SK-N-SH (cell line): ENCODE data around the gene LETM1. TPM values are rescaled to one million over a fixed set of nuclear protein-coding genes. Genes with fewer than 3 reads are reported as not detected.

Experiments used
- CTCF ChIA-PET: fragments of 300-600, 350-600 bp; formaldehyde crosslinking; extraction: SDS; loops from one replicate; lab custom pipeline; 2021; lab: Yijun Ruan, JAX
- POLR2A ChIA-PET: fragments of 350-600 bp; sonication (Branson Sonifier 250); formaldehyde crosslinking; extraction: SDS; loops from one replicate; lab custom pipeline; 2020; ENCODE audit warnings: antibody characterized with exemption, inconsistent platforms; lab: Yijun Ruan, JAX
- DNase-seq: peaks from one replicate; pipeline ENCODE4 v3.0.0; 2012
- H2AFZ ChIP-seq: fragments of 200-600 bp; sonication (generic); 2 replicates; pipeline ENCODE4 v1.8.1; 2016; ENCODE audit warnings: antibody characterized with exemption, mild to moderate bottlenecking, low read depth
- H3F3A ChIP-seq: fragments of 200-600 bp; sonication (generic); replicated peaks from 2 replicates; pipeline ENCODE3; 2016; ENCODE audit warnings: antibody characterized with exemption, mild to moderate bottlenecking; ENCODE audit not compliant: insufficient read depth
- H3K27ac ChIP-seq, 2 experiments: fragments of 200-500 bp in 1 of 2; fragments of 200-600 bp in 1 of 2; sonication (Bioruptor generic) in 1 of 2; sonication (generic), shearing (Covaris generic) in 1 of 2; 2 replicates each; pipeline versions ENCODE4 v1.5.1 to v1.6.1; 2014 to 2016; ENCODE audit warnings: low read depth in 2 of 2, inconsistent platforms in 1 of 2, low read length in 1 of 2, mild to moderate bottlenecking in 1 of 2, mixed read lengths in 1 of 2
- H3K27me3 ChIP-seq: fragments of 200-600 bp; sonication (generic), shearing (Covaris generic); 2 replicates; pipeline ENCODE4 v1.6.1; 2016; ENCODE audit warnings: mixed run types; ENCODE audit not compliant: insufficient read depth
- H3K36me3 ChIP-seq, 2 experiments: fragments of 200-500 bp in 1 of 2; fragments of 200-600 bp in 1 of 2; sonication (Bioruptor generic) in 1 of 2; sonication (generic) in 1 of 2; replicated peaks in 1 of 2; 2 replicates each; pipeline versions ENCODE3 to v1.5.1; 2014 to 2016; ENCODE audit warnings: low read length in 1 of 2, mild to moderate bottlenecking in 1 of 2; ENCODE audit not compliant: insufficient read depth in 2 of 2, control insufficient read depth in 1 of 2
- H3K4me1 ChIP-seq, 2 experiments: fragments of 200-500 bp in 1 of 2; fragments of 200-600 bp in 1 of 2; sonication (Bioruptor generic) in 1 of 2; sonication (generic), shearing (Covaris generic) in 1 of 2; 2 replicates each; pipeline versions ENCODE4 v1.5.1 to v1.6.1; 2014 to 2016; ENCODE audit warnings: low read depth in 1 of 2, low read length in 1 of 2, mixed run types in 1 of 2; ENCODE audit not compliant: insufficient read depth in 2 of 2, control insufficient read depth in 1 of 2
- H3K4me2 ChIP-seq: fragments of 200-600 bp; sonication (generic), shearing (Covaris generic); 2 replicates; pipeline ENCODE4 v1.6.1; 2017; ENCODE audit warnings: mixed run types
- H3K4me3 ChIP-seq, 2 experiments: fragments of 200-500 bp in 1 of 2; fragments of 200-600 bp in 1 of 2; sonication (Bioruptor generic) in 1 of 2; sonication (generic), shearing (Covaris generic) in 1 of 2; 2 replicates each; pipeline versions ENCODE4 v1.5.1 to v1.8.1; 2014 to 2016; ENCODE audit warnings: low read depth in 2 of 2, inconsistent platforms in 1 of 2, low read length in 1 of 2, mild to moderate bottlenecking in 1 of 2, mixed read lengths in 1 of 2, moderate library complexity in 1 of 2
- H3K79me2 ChIP-seq: fragments of 200-600 bp; sonication (generic); 2 replicates; pipeline ENCODE4 v1.8.1; 2017; ENCODE audit warnings: mild to moderate bottlenecking; ENCODE audit not compliant: insufficient read depth
- H3K9ac ChIP-seq: fragments of 200-600 bp; sonication (generic); 2 replicates; pipeline ENCODE4 v1.6.1; 2017; ENCODE audit warnings: mixed run types
- H3K9me2 ChIP-seq: fragments of 200-600 bp; sonication (generic); 2 replicates; pipeline ENCODE4 v1.6.1; 2017; ENCODE audit warnings: mixed run types
- H3K9me3 ChIP-seq: fragments of 200-600 bp; sonication (generic); 2 replicates; pipeline ENCODE4 v1.6.1; 2017; ENCODE audit warnings: mixed run types, mild to moderate bottlenecking, moderate library complexity
- H4K20me1 ChIP-seq: fragments of 200-600 bp; sonication (generic); 2 replicates; pipeline ENCODE4 v1.6.1; 2017; ENCODE audit warnings: mild to moderate bottlenecking, mixed run types; ENCODE audit not compliant: insufficient read depth
- CHD2 ChIP-seq: fragments of 150-350 bp; IDR thresholded peaks from 2 replicates; pipeline ENCODE4 v1.6.1; 2018; ENCODE audit warnings: low read length; ENCODE audit not compliant: partially characterized antibody
- EP300 ChIP-seq, 2 experiments: IDR thresholded peaks; 2 replicates each; pipeline versions ENCODE4 v1.4.0 to v1.6.1; 2012; ENCODE audit warnings: borderline replicate concordance in 1 of 2, low read depth in 1 of 2, low read length in 1 of 2
- EZH2phosphoT487 ChIP-seq: fragments of 200-600 bp; sonication (generic); IDR thresholded peaks from 2 replicates; pipeline ENCODE4 v1.6.1; 2017; ENCODE audit warnings: low read depth, mixed run types, mild to moderate bottlenecking, antibody characterized with exemption, moderate library complexity, borderline replicate concordance
- FOXJ3 ChIP-seq: sonication (generic); formaldehyde crosslinking; IDR thresholded peaks from 2 replicates; pipeline ENCODE4 v1.5.1; 2020; ENCODE audit warnings: mild to moderate bottlenecking, missing genetic modification reagents
- GABPA ChIP-seq: IDR thresholded peaks from 2 replicates; pipeline ENCODE4 v1.4.0; 2012; ENCODE audit warnings: low read depth, mild to moderate bottlenecking
- NRF1 ChIP-seq: IDR thresholded peaks from 2 replicates; pipeline ENCODE4 v1.6.1; 2012; ENCODE audit warnings: low read depth, mild to moderate bottlenecking, low read length
- SMC3 ChIP-seq: IDR thresholded peaks from 2 replicates; pipeline ENCODE4 v1.6.1; 2012; ENCODE audit warnings: low read depth, low read length, improper control_type of control experiment
- TAF1 ChIP-seq: IDR thresholded peaks from 2 replicates; pipeline ENCODE4 v1.6.1; 2012; ENCODE audit warnings: low read depth, mild to moderate bottlenecking, low read length, moderate library complexity, borderline replicate concordance
- TEAD4 ChIP-seq: IDR thresholded peaks from 2 replicates; pipeline ENCODE4 v1.4.0; 2012; ENCODE audit warnings: mild to moderate bottlenecking, borderline replicate concordance; ENCODE audit not compliant: insufficient read depth
- WGBS: methylation state at CpG from one replicate; pipeline ENCODE4 v1.1.6; 2017; ENCODE audit warnings: low lambda C conversion rate; 5-methylcytosine and 5-hydroxymethylcytosine counted together
- polyA plus RNA-seq, 3 experiments: library from polyadenylated mRNA; depleted of rRNA; stranded (reverse); fragments of >200 nt; gene quantifications; 2 replicates each; pipeline ENCODE4 v1.2.3, GENCODE V29; 2012
- TF ChIP-seq, protein P1 (sequence below): fragments of 200-600 bp; sonication (generic); IDR thresholded peaks from 2 replicates; pipeline ENCODE4 v1.6.1; 2017; ENCODE audit warnings: antibody characterized with exemption, mild to moderate bottlenecking, moderate library complexity
- TF ChIP-seq, protein P2 (sequence below): IDR thresholded peaks from 2 replicates; pipeline ENCODE4 v1.4.0; 2012; ENCODE audit warnings: low read depth, borderline replicate concordance
- TF ChIP-seq, protein P3 (sequence below): IDR thresholded peaks from 2 replicates; pipeline ENCODE4; 2012

The LETM1 gene
- polyA plus RNA-seq, 1 of the 3 experiments (the other 2 are of a cell fraction): 25.8 TPM

DNA sequence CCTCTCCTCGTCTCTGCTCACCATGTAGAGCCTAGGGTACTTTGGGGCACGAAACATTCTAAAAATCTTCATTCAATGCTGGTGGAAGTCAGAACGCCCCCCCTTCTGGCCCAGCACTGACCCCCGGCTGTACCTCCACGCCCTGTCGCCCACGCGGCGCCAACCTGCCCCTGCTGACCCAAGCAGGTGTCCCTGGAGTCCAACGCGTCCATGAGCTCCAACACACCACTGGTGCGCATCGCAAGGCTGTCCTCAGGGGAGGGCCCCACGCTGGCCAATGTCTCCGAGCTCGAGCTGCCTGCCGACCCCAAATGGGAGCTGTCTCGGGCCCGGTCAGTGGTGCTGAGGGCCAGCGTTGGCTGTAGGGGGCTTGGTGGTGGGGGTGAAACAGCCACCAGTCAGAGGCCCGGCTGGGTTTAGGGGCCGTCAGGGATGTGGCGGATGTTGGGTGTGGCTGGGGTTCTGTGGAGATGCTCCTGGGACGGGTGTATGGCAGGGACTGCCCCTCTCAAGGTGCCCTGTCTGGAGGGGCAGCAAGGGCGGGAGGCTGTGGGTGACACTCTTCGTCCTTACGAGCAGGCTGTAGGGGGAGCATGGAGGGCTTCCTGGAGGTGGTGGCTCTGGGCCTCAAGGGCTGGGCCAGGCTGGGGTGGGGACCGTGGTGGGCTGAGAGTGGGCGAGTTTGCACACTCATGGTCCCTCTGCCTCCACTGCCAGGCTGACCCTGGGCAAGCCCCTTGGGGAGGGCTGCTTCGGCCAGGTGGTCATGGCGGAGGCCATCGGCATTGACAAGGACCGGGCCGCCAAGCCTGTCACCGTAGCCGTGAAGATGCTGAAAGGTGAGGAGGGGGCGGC lies 51.1 kb downstream of the LETM1 start:
- peaks cover 0 to 3% of the 10 kb centered on the region in 2 experiments; a peak in 1 of 4 replicates for H3K4me1 ChIP-seq
- no peak for DNase-seq
- H3K79me2 ChIP-seq: no peaks in the 10 kb centered on the region
- no peaks in the 10 kb centered on the region for H3K9me3 ChIP-seq
- H3K4me2 ChIP-seq: no peak overlapping the region
- H3K36me3 ChIP-seq: no peaks in the 10 kb centered on the region
- H4K20me1 ChIP-seq: no peaks in the 10 kb centered on the region
- ChIA-PET POLR2A (no interaction called here), CTCF (interaction anchor here (1.1 to 6.5 kb wide), 3 partner anchors 48 to 71 kb away, joined by 3 to 88 read pairs (median 7); no protein-coding TSS in a partner anchor)
- H3K4me3 ChIP-seq: no peak overlapping the region
- TF ChIP-seq, protein P1, sequence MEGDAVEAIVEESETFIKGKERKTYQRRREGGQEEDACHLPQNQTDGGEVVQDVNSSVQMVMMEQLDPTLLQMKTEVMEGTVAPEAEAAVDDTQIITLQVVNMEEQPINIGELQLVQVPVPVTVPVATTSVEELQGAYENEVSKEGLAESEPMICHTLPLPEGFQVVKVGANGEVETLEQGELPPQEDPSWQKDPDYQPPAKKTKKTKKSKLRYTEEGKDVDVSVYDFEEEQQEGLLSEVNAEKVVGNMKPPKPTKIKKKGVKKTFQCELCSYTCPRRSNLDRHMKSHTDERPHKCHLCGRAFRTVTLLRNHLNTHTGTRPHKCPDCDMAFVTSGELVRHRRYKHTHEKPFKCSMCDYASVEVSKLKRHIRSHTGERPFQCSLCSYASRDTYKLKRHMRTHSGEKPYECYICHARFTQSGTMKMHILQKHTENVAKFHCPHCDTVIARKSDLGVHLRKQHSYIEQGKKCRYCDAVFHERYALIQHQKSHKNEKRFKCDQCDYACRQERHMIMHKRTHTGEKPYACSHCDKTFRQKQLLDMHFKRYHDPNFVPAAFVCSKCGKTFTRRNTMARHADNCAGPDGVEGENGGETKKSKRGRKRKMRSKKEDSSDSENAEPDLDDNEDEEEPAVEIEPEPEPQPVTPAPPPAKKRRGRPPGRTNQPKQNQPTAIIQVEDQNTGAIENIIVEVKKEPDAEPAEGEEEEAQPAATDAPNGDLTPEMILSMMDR: no peak
- no peaks in the 10 kb centered on the region for H3K9me2 ChIP-seq
- peaks cover 3% of the 10 kb centered on the region for H3F3A ChIP-seq
- WGBS: 90% methylated on average over 25 of the region's 37 CpGs
- no peak overlapping the region for H3K27ac ChIP-seq
- H2AFZ ChIP-seq: no peak overlapping the region
- H3K27me3 ChIP-seq: no peaks in the 10 kb centered on the region
- no peak overlapping the region for H3K9ac ChIP-seq

DNA sequence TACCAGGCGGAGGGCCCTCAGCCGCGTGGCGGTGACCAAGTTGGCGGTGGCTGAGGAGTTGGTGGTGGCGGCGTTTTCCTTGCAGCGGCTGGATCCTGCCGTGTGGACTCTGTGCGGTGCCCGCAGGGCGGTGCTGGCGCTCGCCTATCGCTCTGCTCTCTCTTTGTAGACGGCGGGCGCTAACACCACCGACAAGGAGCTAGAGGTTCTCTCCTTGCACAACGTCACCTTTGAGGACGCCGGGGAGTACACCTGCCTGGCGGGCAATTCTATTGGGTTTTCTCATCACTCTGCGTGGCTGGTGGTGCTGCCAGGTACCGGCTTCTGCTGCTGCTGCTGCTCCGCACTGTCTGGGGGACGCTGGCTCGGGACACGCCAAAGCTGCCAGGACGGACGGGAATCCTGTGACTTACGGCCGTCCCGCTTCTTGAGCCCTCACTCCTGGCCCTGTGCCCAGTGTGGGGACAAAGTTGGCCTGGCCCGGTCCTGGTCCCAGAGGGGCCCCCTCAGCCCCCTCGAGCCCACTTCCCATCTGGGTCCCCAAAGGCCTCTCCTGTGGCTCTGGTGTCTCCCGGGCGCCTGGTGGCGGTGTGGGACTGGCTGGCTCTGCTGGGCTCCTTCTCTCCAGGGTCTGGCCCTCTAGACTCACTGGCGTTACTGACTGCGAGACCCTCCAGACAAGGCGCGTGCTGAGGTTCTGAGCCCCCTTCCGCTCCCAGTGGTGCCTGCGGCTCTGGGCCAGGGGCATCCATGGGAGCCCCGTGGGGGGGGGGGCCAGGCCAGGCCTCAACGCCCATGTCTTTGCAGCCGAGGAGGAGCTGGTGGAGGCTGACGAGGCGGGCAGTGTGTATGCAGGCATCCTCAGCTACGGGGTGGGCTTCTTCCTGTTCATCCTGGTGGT lies 52.2 kb downstream of the LETM1 start:
- POLR2A ChIA-PET: interaction anchor here (1.0 kb wide), 1 partner anchor 17 kb away, joined by 3 read pairs; no protein-coding TSS in a partner anchor
- no peaks in the 10 kb centered on the region for H3K79me2 ChIP-seq
- H2AFZ ChIP-seq: no peak overlapping the region
- H3K4me1 ChIP-seq: no peaks in the 10 kb centered on the region
- no peak for DNase-seq
- H3K9me2 ChIP-seq: no peaks in the 10 kb centered on the region
- CTCF ChIA-PET: interaction anchor here (1.2 kb wide), 1 partner anchor 55 kb away, joined by 7 read pairs; no protein-coding TSS in a partner anchor
- no peak overlapping the region for H3K4me3 ChIP-seq
- no peak overlapping the region for H3K4me2 ChIP-seq
- WGBS: 87% methylated on average over 24 of the region's 51 CpGs
- H3K36me3 ChIP-seq: no peaks in the 10 kb centered on the region
- peaks cover 3% of the 10 kb centered on the region for H3F3A ChIP-seq
- no peaks in the 10 kb centered on the region for H4K20me1 ChIP-seq
- H3K27me3 ChIP-seq: no peaks in the 10 kb centered on the region
- H3K27ac ChIP-seq: no peak overlapping the region
- no peaks in the 10 kb centered on the region for H3K9me3 ChIP-seq
- no peak overlapping the region for H3K9ac ChIP-seq
- TF ChIP-seq GABPA (no peak), TAF1 (no peak), TEAD4 (no peak), FOXJ3 (CRISPR knock-in tag) (no peak), SMC3 (no peak), CHD2 (no peak), NRF1 (no peak), EZH2phosphoT487 (no peak), EP300 (IDR thresholded peaks at IDR 0.05; ENCODE audit: borderline replicate concordance in 1 of 2, low read depth in 1 of 2, low read length in 1 of 2) (no peak)
- TF ChIP-seq, protein P2, sequence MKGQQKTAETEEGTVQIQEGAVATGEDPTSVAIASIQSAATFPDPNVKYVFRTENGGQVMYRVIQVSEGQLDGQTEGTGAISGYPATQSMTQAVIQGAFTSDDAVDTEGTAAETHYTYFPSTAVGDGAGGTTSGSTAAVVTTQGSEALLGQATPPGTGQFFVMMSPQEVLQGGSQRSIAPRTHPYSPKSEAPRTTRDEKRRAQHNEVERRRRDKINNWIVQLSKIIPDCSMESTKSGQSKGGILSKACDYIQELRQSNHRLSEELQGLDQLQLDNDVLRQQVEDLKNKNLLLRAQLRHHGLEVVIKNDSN: no peak
- TF ChIP-seq, protein P1: no peak
- TF ChIP-seq, protein P3, sequence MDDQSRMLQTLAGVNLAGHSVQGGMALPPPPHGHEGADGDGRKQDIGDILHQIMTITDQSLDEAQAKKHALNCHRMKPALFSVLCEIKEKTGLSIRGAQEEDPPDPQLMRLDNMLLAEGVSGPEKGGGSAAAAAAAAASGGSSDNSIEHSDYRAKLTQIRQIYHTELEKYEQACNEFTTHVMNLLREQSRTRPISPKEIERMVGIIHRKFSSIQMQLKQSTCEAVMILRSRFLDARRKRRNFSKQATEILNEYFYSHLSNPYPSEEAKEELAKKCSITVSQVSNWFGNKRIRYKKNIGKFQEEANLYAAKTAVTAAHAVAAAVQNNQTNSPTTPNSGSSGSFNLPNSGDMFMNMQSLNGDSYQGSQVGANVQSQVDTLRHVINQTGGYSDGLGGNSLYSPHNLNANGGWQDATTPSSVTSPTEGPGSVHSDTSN: no peak
